ENCODE results near the gene COL4A6.
"Not testable (repeated sequence)": the region's sequence is repeated elsewhere in the genome, so short reads cannot be mapped to it uniquely, and the experiment has no call there.

Gene COL4A6

GRCh38 chrX:108438110-108438623 is at the start of gene COL4A6:
Gene COL4A6 (minus strand): TSS chrX:108438422. CDS start chrX:108438196, 226 bp downstream.
- DNase-seq (ENCODE audit: low read depth), result no peak
- TF ChIP-seq CTCF (IDR thresholded peaks at IDR 0.05; ENCODE audit: low read depth, low read length, missing control alignments), result no peak
- H3K4me3 ChIP-seq (ENCODE audit: low read depth, low read length), result no peak within 1 kb of the TSS

GRCh38 chrX:108485960-108486359 is 47.7 kb upstream of the COL4A6 start:
- DNase-seq (ENCODE audit: low read depth), result no peak
- TF ChIP-seq CTCF (IDR thresholded peaks at IDR 0.05; ENCODE audit: low read depth, low read length, missing control alignments), result no peak
- no peak overlapping the region for H3K4me3 ChIP-seq (ENCODE audit: low read depth, low read length)

- no peak for DNase-seq (ENCODE audit: low read depth)
- no peak for TF ChIP-seq CTCF (IDR thresholded peaks at IDR 0.05; ENCODE audit: low read depth, low read length, missing control alignments)
Measured at GRCh38 chrX:108484251-108484650, 46.0 kb upstream of the COL4A6 start.

GRCh38 chrX:108481528-108481927 is 43.3 kb upstream of the COL4A6 start:
- H3K4me3 ChIP-seq (ENCODE audit: low read depth, low read length), result not testable (repeated sequence)

More at GRCh38 chrX:108484251-108484650, 46.0 kb upstream of the COL4A6 start:
- no peak overlapping the region for H3K4me3 ChIP-seq (ENCODE audit: low read depth, low read length)

GRCh38 chrX:108473979-108474378 is 35.8 kb upstream of the COL4A6 start:
- no peak for TF ChIP-seq CTCF (IDR thresholded peaks at IDR 0.05; ENCODE audit: low read depth, low read length, missing control alignments)
- no peak for DNase-seq (ENCODE audit: low read depth)
- H3K4me3 ChIP-seq (ENCODE audit: low read depth, low read length), result no peak overlapping the region

More at GRCh38 chrX:108481528-108481927, 43.3 kb upstream of the COL4A6 start:
- DNase-seq (ENCODE audit: low read depth), result not testable (repeated sequence)

- no peak for TF ChIP-seq CTCF (IDR thresholded peaks at IDR 0.05; ENCODE audit: low read depth, low read length, missing control alignments)
- H3K4me3 ChIP-seq (ENCODE audit: low read depth, low read length), result no peak overlapping the region
- DNase-seq (ENCODE audit: low read depth), result no peak
Measured at GRCh38 chrX:108468486-108468885, 30.3 kb upstream of the COL4A6 start.

- DNase-seq (ENCODE audit: low read depth), result no peak
- TF ChIP-seq CTCF (IDR thresholded peaks at IDR 0.05; ENCODE audit: low read depth, low read length, missing control alignments), result no peak
Measured at GRCh38 chrX:108464604-108465003, 26.4 kb upstream of the COL4A6 start.

More at GRCh38 chrX:108464604-108465003, 26.4 kb upstream of the COL4A6 start:
- no peak overlapping the region for H3K4me3 ChIP-seq (ENCODE audit: low read depth, low read length)
